H1 (cell line): Measurements from ENCODE around the gene STX12. TPM values are rescaled to one million over a fixed set of nuclear protein-coding genes. Genes with fewer than 3 reads are reported as not detected.

ENCODE experiments used
- CTCF ChIA-PET: fragments of 300-600 bp; sonication (Branson Sonifier 250); formaldehyde crosslinking; loops from one replicate; lab custom pipeline; 2021; ENCODE audit not compliant: partially characterized antibody; lab: Charles Lee
- POLR2A ChIA-PET: fragments of 300-600 bp; sonication (Branson Sonifier 250); formaldehyde crosslinking; loops from one replicate; lab custom pipeline; 2021; ENCODE audit warnings: inconsistent platforms; ENCODE audit not compliant: partially characterized antibody; lab: Charles Lee
- DNase-seq, 2 experiments: peaks; one replicate each; pipeline versions ENCODE4 v3.0.0 to v3.0.0-alpha.2; 2010 to 2022; ENCODE audit warnings: low spot score in 2 of 2, low read depth in 1 of 2, mixed read lengths in 1 of 2
- FAIRE-seq: peaks from 2 replicates; lab custom pipeline; 2011; peaks lifted over from hg19 to GRCh38; lab: Jason Lieb, UNC
- H2AFZ ChIP-seq: 2 replicates; pipeline ENCODE4 v1.8.1; 2012; ENCODE audit warnings: low read length, inconsistent platforms
- H2AK5ac ChIP-seq: 2 replicates; pipeline ENCODE4 v1.6.1; 2013; ENCODE audit warnings: low read depth, low read length
- H2BK120ac ChIP-seq: replicated peaks from 2 replicates; pipeline ENCODE3; 2013; ENCODE audit warnings: low read depth, low read length, inconsistent platforms
- H2BK12ac ChIP-seq: 2 replicates; pipeline ENCODE4 v1.6.1; 2013; ENCODE audit warnings: low read depth, low read length
- H2BK15ac ChIP-seq: 2 replicates; pipeline ENCODE4 v1.6.1; 2013; ENCODE audit warnings: low read length
- H2BK20ac ChIP-seq: 2 replicates; pipeline ENCODE4 v1.6.1; 2013; ENCODE audit warnings: low read length
- H2BK5ac ChIP-seq: 2 replicates; pipeline ENCODE4 v1.6.1; 2013; ENCODE audit warnings: low read depth, low read length
- H3K14ac ChIP-seq: 2 replicates; pipeline ENCODE4 v1.6.1; 2013; ENCODE audit warnings: inconsistent platforms; ENCODE audit not compliant: insufficient read length
- H3K18ac ChIP-seq: 2 replicates; pipeline ENCODE4 v1.6.1; 2013; ENCODE audit warnings: low read length; ENCODE audit errors: extremely low read depth
- H3K23ac ChIP-seq: 2 replicates; pipeline ENCODE4 v1.6.1; 2013; ENCODE audit warnings: inconsistent platforms; ENCODE audit not compliant: insufficient read length
- H3K23me2 ChIP-seq: 2 replicates; pipeline ENCODE4 v1.6.1; 2013; ENCODE audit warnings: low read depth, low read length
- H3K27ac ChIP-seq: 2 replicates; pipeline ENCODE4 v1.6.1; 2011; ENCODE audit warnings: low read depth, low read length, inconsistent platforms
- H3K27me3 ChIP-seq, 4 experiments: replicated peaks in 1 of 4; 1 replicate in 1 of 4; 2 replicates in 3 of 4; pipeline versions ENCODE4 v1.6.1 to v1.8.1; 2011 to 2013; ENCODE audit warnings: low read length in 3 of 4, mild to moderate bottlenecking in 3 of 4, inconsistent platforms in 2 of 4, mixed read lengths in 2 of 4, moderate library complexity in 1 of 4; ENCODE audit not compliant: control insufficient read depth in 3 of 4, insufficient read depth in 3 of 4; ENCODE audit errors: extremely low read depth in 1 of 4
- H3K36me3 ChIP-seq, 4 experiments: 2 replicates each; pipeline versions ENCODE4 v1.6.1 to v1.8.1; 2011 to 2013; ENCODE audit warnings: mild to moderate bottlenecking in 4 of 4, low read length in 3 of 4, moderate library complexity in 2 of 4, control low read depth in 1 of 4, inconsistent platforms in 1 of 4; ENCODE audit not compliant: insufficient read depth in 4 of 4, control insufficient read depth in 2 of 4
- H3K4ac ChIP-seq: replicated peaks from 2 replicates; pipeline ENCODE3; 2013; ENCODE audit warnings: low read length, low read depth, mixed read lengths, inconsistent platforms; ENCODE audit not compliant: insufficient read length
- H3K4me1 ChIP-seq, 4 experiments: replicated peaks in 1 of 4; 1 replicate in 1 of 4; 2 replicates in 3 of 4; pipeline versions ENCODE4 v1.6.1 to v1.8.1; 2011 to 2013; ENCODE audit warnings: low read length in 3 of 4, inconsistent platforms in 2 of 4, mixed read lengths in 1 of 4; ENCODE audit not compliant: insufficient read depth in 4 of 4, control insufficient read depth in 3 of 4
- H3K4me2 ChIP-seq, 2 experiments: 2 replicates each; pipeline versions ENCODE4 v1.6.1 to v1.8.1; 2011 to 2013; ENCODE audit warnings: low read depth in 2 of 2, low read length in 2 of 2, control low read depth in 1 of 2, inconsistent platforms in 1 of 2, mild to moderate bottlenecking in 1 of 2; ENCODE audit not compliant: insufficient read depth in 1 of 2
- H3K4me3 ChIP-seq, 4 experiments: fragments of 200-600, 300-600 bp in 1 of 4; sonication (generic), shearing (Covaris generic), sonication (Bioruptor Twin) in 1 of 4; 2 replicates each; pipeline versions ENCODE4 v1.5.1 to v1.8.1; 2011 to 2016; ENCODE audit warnings: low read length in 4 of 4, low read depth in 3 of 4, control low read depth in 2 of 4, inconsistent platforms in 2 of 4, mild to moderate bottlenecking in 2 of 4, mixed read lengths in 1 of 4, moderate library complexity in 1 of 4; ENCODE audit not compliant: insufficient read depth in 2 of 4; ENCODE audit errors: extremely low read depth in 1 of 4
- H3K56ac ChIP-seq: replicated peaks from 2 replicates; pipeline ENCODE3; 2013; ENCODE audit warnings: low read depth, mild to moderate bottlenecking, mixed read lengths, low read length, inconsistent platforms; ENCODE audit not compliant: insufficient read length
- H3K79me1 ChIP-seq: 2 replicates; pipeline ENCODE4 v1.6.1; 2013; ENCODE audit warnings: low read depth, low read length, control low read depth
- H3K79me2 ChIP-seq, 2 experiments: 2 replicates each; pipeline versions ENCODE4 v1.6.1 to v1.8.1; 2012 to 2013; ENCODE audit warnings: low read length in 2 of 2, mild to moderate bottlenecking in 2 of 2, inconsistent platforms in 1 of 2; ENCODE audit not compliant: insufficient read depth in 2 of 2, control insufficient read depth in 1 of 2
- H3K9ac ChIP-seq, 4 experiments: replicated peaks in 1 of 4; 1 replicate in 1 of 4; 2 replicates in 3 of 4; pipeline versions ENCODE4 v1.6.1 to v1.8.1; 2011 to 2013; ENCODE audit warnings: low read depth in 3 of 4, low read length in 3 of 4, control low read depth in 2 of 4, mild to moderate bottlenecking in 2 of 4, moderate library complexity in 2 of 4, inconsistent platforms in 1 of 4; ENCODE audit errors: extremely low read depth in 1 of 4
- H3K9me3 ChIP-seq, 2 experiments: 2 replicates each; pipeline versions ENCODE4 v1.6.1 to v1.8.1; 2012 to 2013; ENCODE audit warnings: mild to moderate bottlenecking in 2 of 2, moderate library complexity in 2 of 2, control low read depth in 1 of 2, inconsistent platforms in 1 of 2, low read depth in 1 of 2, low read length in 1 of 2, mixed read lengths in 1 of 2; ENCODE audit not compliant: insufficient read depth in 2 of 2
- H4K20me1 ChIP-seq, 2 experiments: replicated peaks in 1 of 2; 2 replicates each; pipeline versions ENCODE3 to v1.8.1; 2011 to 2013; ENCODE audit warnings: inconsistent platforms in 2 of 2, low read length in 2 of 2, mild to moderate bottlenecking in 1 of 2; ENCODE audit not compliant: insufficient read depth in 2 of 2, control insufficient read depth in 1 of 2
- H4K5ac ChIP-seq: 2 replicates; pipeline ENCODE4 v1.6.1; 2013; ENCODE audit warnings: low read length, low read depth, mixed read lengths, inconsistent platforms; ENCODE audit not compliant: insufficient read length
- H4K8ac ChIP-seq: 2 replicates; pipeline ENCODE4 v1.8.0; 2013; ENCODE audit warnings: mild to moderate bottlenecking, moderate library complexity, low read length, inconsistent platforms; ENCODE audit not compliant: insufficient read depth; ENCODE audit errors: extremely low read depth
- H4K91ac ChIP-seq: replicated peaks from 2 replicates; pipeline ENCODE3; 2013; ENCODE audit warnings: low read length, mixed read lengths, inconsistent platforms; ENCODE audit not compliant: insufficient read length
- CBX5 ChIP-seq: fragments of 300-800, 300-1000 bp; sonication (generic); IDR thresholded peaks from 2 replicates; pipeline ENCODE4 v1.7.1; 2016; ENCODE audit warnings: antibody characterized with exemption, low read length, low read depth
- CHD1 ChIP-seq: IDR thresholded peaks from 2 replicates; pipeline ENCODE4 v1.6.1; 2012; ENCODE audit warnings: low read depth, low read length, improper control_type of control experiment
- HDAC2 ChIP-seq, 2 experiments: fragments of 300-600 bp in 1 of 2; sonication (generic) in 1 of 2; IDR thresholded peaks; 2 replicates each; pipeline ENCODE4 v1.6.1; 2011 to 2012; ENCODE audit warnings: low read depth in 2 of 2, low read length in 2 of 2, mild to moderate bottlenecking in 2 of 2, moderate library complexity in 2 of 2, borderline replicate concordance in 1 of 2, inconsistent platforms in 1 of 2
- JUN ChIP-seq: IDR thresholded peaks from 2 replicates; pipeline ENCODE4 v1.6.1; 2011; ENCODE audit warnings: low read depth, mild to moderate bottlenecking, improper control_type of control experiment, low read length
- KDM4A ChIP-seq: IDR thresholded peaks from one replicate; pipeline ENCODE4 v1.7.1; 2012; ENCODE audit warnings: low read depth, mild to moderate bottlenecking, moderate library complexity, low read length, inconsistent platforms; ENCODE audit not compliant: severe bottlenecking
- KDM5A ChIP-seq: fragments of 200-600 bp; IDR thresholded peaks from 2 replicates; pipeline ENCODE4 v1.7.1; 2012; ENCODE audit warnings: mild to moderate bottlenecking, low read length, inconsistent platforms, mixed read lengths
- PHF8 ChIP-seq: fragments of 200-600 bp; sonication (generic); conservative IDR thresholded peaks from 2 replicates; pipeline ENCODE4 v1.7.1; 2012; ENCODE audit warnings: low read depth, mild to moderate bottlenecking, inconsistent platforms, low read length, moderate library complexity
- SIN3A ChIP-seq, 2 experiments: IDR thresholded peaks in 1 of 2; conservative IDR thresholded peaks in 1 of 2; 2 replicates each; pipeline ENCODE4 v1.6.1; 2011 to 2012; ENCODE audit warnings: low read length in 2 of 2, improper control_type of control experiment in 1 of 2, low read depth in 1 of 2, mild to moderate bottlenecking in 1 of 2
- SIRT6 ChIP-seq: IDR thresholded peaks from one replicate; pipeline ENCODE4 v1.7.1; 2012; ENCODE audit warnings: low read length, inconsistent platforms
- SP4 ChIP-seq: IDR thresholded peaks from 2 replicates; pipeline ENCODE4 v1.6.1; 2012; ENCODE audit warnings: low read length, inconsistent platforms
- SRF ChIP-seq: IDR thresholded peaks from 2 replicates; pipeline ENCODE4 v1.6.1; 2011; ENCODE audit warnings: mild to moderate bottlenecking, low read depth, low read length, moderate library complexity
- TCF12 ChIP-seq: IDR thresholded peaks from 2 replicates; pipeline ENCODE4 v1.6.1; 2011; ENCODE audit warnings: low read depth, mild to moderate bottlenecking, low read length
- USF2 ChIP-seq: IDR thresholded peaks from 2 replicates; pipeline ENCODE4 v1.6.1; 2011; ENCODE audit warnings: low read length, improper control_type of control experiment
- WGBS, 2 experiments: shearing (Covaris generic) in 1 of 2; methylation state at CpG; one replicate each; pipeline versions ENCODE4 v1.1.6 to v1.1.7; 2013 to 2015; ENCODE audit warnings: low lambda C conversion rate in 2 of 2, mixed read lengths in 2 of 2, inconsistent platforms in 1 of 2, low coverage in 1 of 2, missing lambda C conversion rate in 1 of 2; ENCODE audit not compliant: insufficient replicate concordance in 2 of 2, insufficient coverage in 1 of 2, insufficient read length in 1 of 2; ENCODE audit errors: extremely low coverage in 1 of 2, missing lambda C conversion rate in 1 of 2; 5-methylcytosine and 5-hydroxymethylcytosine counted together
- polyA plus RNA-seq, 7 experiments: library from polyadenylated mRNA; depleted of rRNA in 3 of 7; stranded (reverse) in 5 of 7; unstranded in 2 of 7; fragments of >200 nt in 5 of 7; fragments of 200-250 nt in 2 of 7; gene quantifications; 1 replicate in 5 of 7; 2 replicates in 1 of 7; 4 replicates in 1 of 7; pipeline versions ENCODE4 v1.2.1 to v1.2.3, GENCODE V29; 2011 to 2013; ENCODE audit warnings: missing spikeins in 2 of 7, mixed read lengths in 2 of 7
- total RNA-seq: library from RNA; stranded (reverse); fragmentation: NEBNext Ultra II Directional; extraction: Animal tissue kit (Norgen Biotek cat#: 25700); gene quantifications from 2 replicates; pipeline ENCODE4 v1.2.1, GENCODE V29; 2021

STX12 gene
- total and polyA plus RNA-seq, 2 of the 8 experiments (the other 6 are each of a cell fraction or from before 2014, with no cell fraction given): 3.7 to 11.0 TPM

- FAIRE-seq (no peak), DNase-seq (no peak)
- Histone ChIP-seq H3K79me2 (no peaks in the 10 kb centered on the region), H2BK120ac (no peak overlapping the region), H4K8ac (no peak overlapping the region), H4K20me1 (no peaks in the 10 kb centered on the region), H2BK20ac (no peak overlapping the region), H3K27ac (no peak overlapping the region), H3K18ac (no peak overlapping the region), H4K91ac (no peak overlapping the region), H3K4ac (no peak overlapping the region), H3K79me1 (no peaks in the 10 kb centered on the region), H2BK12ac (no peak overlapping the region), H3K56ac (no peak overlapping the region), H3K9ac (no peak overlapping the region), H3K4me3 (no peak overlapping the region), H2AK5ac (no peak overlapping the region), H2AFZ (no peak overlapping the region), H2BK5ac (no peak overlapping the region), H3K23ac (no peak overlapping the region), H2BK15ac (no peak overlapping the region), H3K14ac (no peak overlapping the region), H3K23me2 (no peaks in the 10 kb centered on the region), H3K9me3 (peaks cover 2 to 9% of the 10 kb centered on the region in 2 experiments; a peak in 2 of 4 replicates), H3K4me2 (no peak overlapping the region), H3K36me3 (peaks cover 22 to 64% (median 51%) of the 10 kb centered on the region in 4 experiments), H4K5ac (no peak overlapping the region), H3K4me1 (no peaks in the 10 kb centered on the region), H3K27me3 (no peaks in the 10 kb centered on the region)
- POLR2A ChIA-PET: interaction anchor here (2.0 to 2.3 kb wide), 2 partner anchors 10 to 16 kb away, joined by 5 to 9 read pairs; no protein-coding TSS in a partner anchor
- 100% methylated on average over 7 of the region's 7 CpGs; no CpG with 5 or more reads in 1 of the 2 experiments for WGBS, 2 experiments
- no peak for TF ChIP-seq KDM4A
- no peak for TF ChIP-seq SIRT6
- no peak for TF ChIP-seq SRF
- TF ChIP-seq USF2: no peak
- no peak for TF ChIP-seq SP4
- no peak for TF ChIP-seq SIN3A (conservative IDR thresholded peaks at IDR 0.05 in 1 of 2, IDR thresholded peaks at IDR 0.05 in 1 of 2; ENCODE audit: low read depth in 1 of 2, low read length in 2 of 2)
- TF ChIP-seq PHF8: no peak
- TF ChIP-seq CBX5: no peak
- no peak for TF ChIP-seq KDM5A
- no peak for TF ChIP-seq HDAC2 (IDR thresholded peaks at IDR 0.05; ENCODE audit: borderline replicate concordance in 1 of 2, low read depth in 2 of 2, low read length in 2 of 2)
- no peak for TF ChIP-seq CHD1
- TF ChIP-seq JUN: no peak
- no peak for TF ChIP-seq TCF12
- CTCF ChIA-PET: interaction anchor here (1.2 kb wide), 1 partner anchor 9 kb away, joined by 4 read pairs; no protein-coding TSS in a partner anchor
Observed at GRCh38 chr1:27849951-27850350, 76.9 kb downstream of the STX12 start.
